Body of pancreas (tissue), 4 donors: ENCODE measurements around the gene CAPN14.

ENCODE experiments used
- POLR2A ChIP-seq, 3 donors: fragments of 450-650 bp; IDR thresholded peaks; one replicate each; pipeline ENCODE4 v1.6.1; 2016; ENCODE audit warnings: antibody characterized with exemption in 3 of 3, mild to moderate bottlenecking in 2 of 3
- TF ChIP-seq, protein P1 (sequence below), 7 experiments: fragments of 450-650 bp in 4 of 7; fragments of 200-600 bp in 3 of 7; sonication (generic) in 3 of 7; IDR thresholded peaks; one replicate each; pipeline ENCODE4 v1.5.1; 2016 to 2019; ENCODE audit warnings: antibody characterized with exemption in 7 of 7

DNA sequence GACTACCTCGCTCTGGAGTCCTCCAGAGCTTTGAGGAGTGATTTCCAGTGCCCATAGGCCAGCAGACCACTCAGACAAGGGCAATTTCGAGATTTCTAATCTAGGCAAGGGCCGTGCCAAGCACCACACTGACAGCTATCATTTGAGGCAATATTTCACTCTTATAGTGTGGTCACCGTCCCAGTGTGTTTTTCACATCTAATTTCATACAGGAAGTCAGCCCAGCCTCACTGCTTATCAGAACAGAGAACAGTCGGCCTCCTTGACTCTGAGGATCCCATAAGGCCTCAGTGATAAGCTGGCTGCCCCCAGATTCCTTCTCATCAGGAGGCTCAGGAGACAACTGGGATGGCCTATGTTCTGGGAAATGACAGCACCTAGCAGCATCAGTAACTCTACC is 581 bp downstream of the CAPN14 start:
- TF ChIP-seq, protein P1, sequence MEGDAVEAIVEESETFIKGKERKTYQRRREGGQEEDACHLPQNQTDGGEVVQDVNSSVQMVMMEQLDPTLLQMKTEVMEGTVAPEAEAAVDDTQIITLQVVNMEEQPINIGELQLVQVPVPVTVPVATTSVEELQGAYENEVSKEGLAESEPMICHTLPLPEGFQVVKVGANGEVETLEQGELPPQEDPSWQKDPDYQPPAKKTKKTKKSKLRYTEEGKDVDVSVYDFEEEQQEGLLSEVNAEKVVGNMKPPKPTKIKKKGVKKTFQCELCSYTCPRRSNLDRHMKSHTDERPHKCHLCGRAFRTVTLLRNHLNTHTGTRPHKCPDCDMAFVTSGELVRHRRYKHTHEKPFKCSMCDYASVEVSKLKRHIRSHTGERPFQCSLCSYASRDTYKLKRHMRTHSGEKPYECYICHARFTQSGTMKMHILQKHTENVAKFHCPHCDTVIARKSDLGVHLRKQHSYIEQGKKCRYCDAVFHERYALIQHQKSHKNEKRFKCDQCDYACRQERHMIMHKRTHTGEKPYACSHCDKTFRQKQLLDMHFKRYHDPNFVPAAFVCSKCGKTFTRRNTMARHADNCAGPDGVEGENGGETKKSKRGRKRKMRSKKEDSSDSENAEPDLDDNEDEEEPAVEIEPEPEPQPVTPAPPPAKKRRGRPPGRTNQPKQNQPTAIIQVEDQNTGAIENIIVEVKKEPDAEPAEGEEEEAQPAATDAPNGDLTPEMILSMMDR (IDR thresholded peaks at IDR 0.05) = no peak
- no peak for TF ChIP-seq POLR2A (IDR thresholded peaks at IDR 0.05)
